ENCODE data around the gene HMCN1. TPM values are rescaled to one million over a fixed set of nuclear protein-coding genes. Genes with fewer than 3 reads are reported as not detected.

The HMCN1 gene
- total and polyA plus RNA-seq, 4 donors = 3.2 to 149 (median 15.4) TPM

- H3K27ac ChIP-seq (ENCODE audit: low read depth in 1 of 2, low read length in 1 of 2) = no peak overlapping the region
- no peak overlapping the region for H3K9ac ChIP-seq (ENCODE audit: insufficient read depth in 1 of 2, low read length in 2 of 2)
- no peaks in the 10 kb centered on the region for H3K9me3 ChIP-seq (ENCODE audit: control insufficient read depth in 4 of 4, insufficient read depth in 3 of 4, low read length in 3 of 4)
- WGBS, 2 donors = 79 to 91% methylated on average over 1 of the region's 1 CpG
- TF ChIP-seq CTCF (IDR thresholded peaks at IDR 0.05; ENCODE audit: control extremely low read depth, extremely low read depth) = no peak
- H3K4me3 ChIP-seq = no peak overlapping the region
- no peaks in the 10 kb centered on the region for H3K36me3 ChIP-seq (ENCODE audit: control insufficient read depth in 4 of 4, insufficient read depth in 4 of 4, low read length in 4 of 4)
- peaks cover 0 to 2% (median 0%) of the 10 kb centered on the region in 5 donors for H3K4me1 ChIP-seq (ENCODE audit: control insufficient read depth in 5 of 5, insufficient read depth in 5 of 5, low read length in 5 of 5)
- no peak for DNase-seq
- ATAC-seq (ENCODE audit: insufficient read depth, low FRiP score) = no peak
- H3K27me3 ChIP-seq (ENCODE audit: control insufficient read depth in 3 of 3, insufficient read depth in 3 of 3, low read length in 2 of 3) = no peaks in the 10 kb centered on the region
Measured at GRCh38 chr1:185825556-185825955, 91.4 kb downstream of the HMCN1 start.

- ATAC-seq (ENCODE audit: insufficient read depth, low FRiP score) (no peak), DNase-seq (no peak)
- Histone ChIP-seq H3K27me3 (ENCODE audit: control insufficient read depth in 3 of 3, insufficient read depth in 3 of 3, low read length in 2 of 3) (no peaks in the 10 kb centered on the region), H3K4me1 (ENCODE audit: control insufficient read depth in 5 of 5, insufficient read depth in 5 of 5, low read length in 5 of 5) (peaks cover 0 to 1% (median 0%) of the 10 kb centered on the region in 5 donors), H3K36me3 (ENCODE audit: control insufficient read depth in 4 of 4, insufficient read depth in 4 of 4, low read length in 4 of 4) (no peaks in the 10 kb centered on the region), H3K27ac (ENCODE audit: low read depth in 1 of 2, low read length in 1 of 2) (no peak overlapping the region), H3K9me3 (ENCODE audit: control insufficient read depth in 4 of 4, insufficient read depth in 3 of 4, low read length in 3 of 4) (peaks cover 0 to 3% (median 0%) of the 10 kb centered on the region in 4 donors), H3K9ac (ENCODE audit: insufficient read depth in 1 of 2, low read length in 2 of 2) (no peak overlapping the region), H3K4me3 (no peak overlapping the region)
- 40 to 47% methylated on average over 2 of the region's 2 CpGs for WGBS, 2 donors
- TF ChIP-seq CTCF (IDR thresholded peaks at IDR 0.05; ENCODE audit: control extremely low read depth, extremely low read depth) = no peak
Measured at GRCh38 chr1:185834371-185834905, 100.2 kb downstream of the HMCN1 start.

- Histone ChIP-seq H3K27ac (ENCODE audit: low read depth in 1 of 2, low read length in 1 of 2) (no peak overlapping the region), H3K27me3 (ENCODE audit: control insufficient read depth in 3 of 3, insufficient read depth in 3 of 3, low read length in 2 of 3) (no peaks in the 10 kb centered on the region), H3K9me3 (ENCODE audit: control insufficient read depth in 4 of 4, insufficient read depth in 3 of 4, low read length in 3 of 4) (peaks cover 0 to 3% (median 0%) of the 10 kb centered on the region in 4 donors), H3K36me3 (ENCODE audit: control insufficient read depth in 4 of 4, insufficient read depth in 4 of 4, low read length in 4 of 4) (no peaks in the 10 kb centered on the region), H3K4me3 (no peak overlapping the region), H3K4me1 (ENCODE audit: control insufficient read depth in 5 of 5, insufficient read depth in 5 of 5, low read length in 5 of 5) (peaks cover 0 to 1% (median 0%) of the 10 kb centered on the region in 5 donors), H3K9ac (ENCODE audit: insufficient read depth in 1 of 2, low read length in 2 of 2) (no peak overlapping the region)
- 85 to 93% methylated on average over 1 of the region's 1 CpG for WGBS, 2 donors
- DNase-seq (no peak), ATAC-seq (ENCODE audit: insufficient read depth, low FRiP score) (no peak)
- TF ChIP-seq CTCF (IDR thresholded peaks at IDR 0.05; ENCODE audit: control extremely low read depth, extremely low read depth) = no peak
Measured at GRCh38 chr1:185835191-185835590, 101.0 kb downstream of the HMCN1 start.

- H3K27me3 ChIP-seq (ENCODE audit: control insufficient read depth in 3 of 3, insufficient read depth in 3 of 3, low read length in 2 of 3) = no peaks in the 10 kb centered on the region
- no peak for TF ChIP-seq CTCF (IDR thresholded peaks at IDR 0.05; ENCODE audit: control extremely low read depth, extremely low read depth)
- peaks cover 0 to 1% (median 0%) of the 10 kb centered on the region in 5 donors for H3K4me1 ChIP-seq (ENCODE audit: control insufficient read depth in 5 of 5, insufficient read depth in 5 of 5, low read length in 5 of 5)
- ATAC-seq (ENCODE audit: insufficient read depth, low FRiP score) (no peak), DNase-seq (peak in 1 of 3 donors; percentile 47)
- no peaks in the 10 kb centered on the region for H3K36me3 ChIP-seq (ENCODE audit: control insufficient read depth in 4 of 4, insufficient read depth in 4 of 4, low read length in 4 of 4)
- H3K9ac ChIP-seq (ENCODE audit: insufficient read depth in 1 of 2, low read length in 2 of 2) = no peak overlapping the region
- peaks cover 0 to 3% (median 0%) of the 10 kb centered on the region in 4 donors for H3K9me3 ChIP-seq (ENCODE audit: control insufficient read depth in 4 of 4, insufficient read depth in 3 of 4, low read length in 3 of 4)
- H3K27ac ChIP-seq (ENCODE audit: low read depth in 1 of 2, low read length in 1 of 2) = no peak overlapping the region
- no peak overlapping the region for H3K4me3 ChIP-seq
- 82 to 91% methylated on average over 1 of the region's 1 CpG for WGBS, 2 donors
Measured at GRCh38 chr1:185837711-185838110, 103.5 kb downstream of the HMCN1 start.

All from lung (tissue), 12 donors.